Measurements from ENCODE around the gene TENM3.

DNA sequence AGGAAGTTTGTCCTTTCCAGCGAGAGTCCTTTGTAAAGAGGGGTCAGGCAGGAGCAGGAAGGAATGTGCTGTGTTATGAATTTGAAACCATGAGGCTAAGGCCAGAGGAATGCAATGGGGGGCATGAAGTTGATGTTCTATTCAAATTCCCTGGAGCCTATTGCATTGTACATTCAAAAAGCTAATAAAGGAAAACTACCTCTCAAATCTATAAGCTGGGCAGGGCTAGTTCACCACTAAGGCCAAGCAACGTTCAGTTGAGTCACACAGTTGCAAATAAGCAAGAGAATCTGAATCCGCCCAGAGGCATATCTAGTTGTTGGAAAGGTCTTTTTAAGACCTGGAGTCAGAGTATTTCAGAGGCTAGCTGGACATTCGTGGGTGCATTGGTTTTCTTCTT lies 525.6 kb downstream of the TENM3 start:
- TF ChIP-seq, protein P1, sequence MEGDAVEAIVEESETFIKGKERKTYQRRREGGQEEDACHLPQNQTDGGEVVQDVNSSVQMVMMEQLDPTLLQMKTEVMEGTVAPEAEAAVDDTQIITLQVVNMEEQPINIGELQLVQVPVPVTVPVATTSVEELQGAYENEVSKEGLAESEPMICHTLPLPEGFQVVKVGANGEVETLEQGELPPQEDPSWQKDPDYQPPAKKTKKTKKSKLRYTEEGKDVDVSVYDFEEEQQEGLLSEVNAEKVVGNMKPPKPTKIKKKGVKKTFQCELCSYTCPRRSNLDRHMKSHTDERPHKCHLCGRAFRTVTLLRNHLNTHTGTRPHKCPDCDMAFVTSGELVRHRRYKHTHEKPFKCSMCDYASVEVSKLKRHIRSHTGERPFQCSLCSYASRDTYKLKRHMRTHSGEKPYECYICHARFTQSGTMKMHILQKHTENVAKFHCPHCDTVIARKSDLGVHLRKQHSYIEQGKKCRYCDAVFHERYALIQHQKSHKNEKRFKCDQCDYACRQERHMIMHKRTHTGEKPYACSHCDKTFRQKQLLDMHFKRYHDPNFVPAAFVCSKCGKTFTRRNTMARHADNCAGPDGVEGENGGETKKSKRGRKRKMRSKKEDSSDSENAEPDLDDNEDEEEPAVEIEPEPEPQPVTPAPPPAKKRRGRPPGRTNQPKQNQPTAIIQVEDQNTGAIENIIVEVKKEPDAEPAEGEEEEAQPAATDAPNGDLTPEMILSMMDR (IDR thresholded peaks at IDR 0.05) = no peak
- TF ChIP-seq ZFX (IDR thresholded peaks at IDR 0.05; ENCODE audit: borderline replicate concordance) = no peak
